DMS114 treated with DMSO at 0.1 percent for 48 hours (cell line): ENCODE data around the gene SGK2.

Experiments used
- DNase-seq: peaks from one replicate; lab custom pipeline; 2025; ENCODE audit not compliant: unreplicated experiment; lab: John Stamatoyannopoulos, UW

The SGK2 gene

DNA sequence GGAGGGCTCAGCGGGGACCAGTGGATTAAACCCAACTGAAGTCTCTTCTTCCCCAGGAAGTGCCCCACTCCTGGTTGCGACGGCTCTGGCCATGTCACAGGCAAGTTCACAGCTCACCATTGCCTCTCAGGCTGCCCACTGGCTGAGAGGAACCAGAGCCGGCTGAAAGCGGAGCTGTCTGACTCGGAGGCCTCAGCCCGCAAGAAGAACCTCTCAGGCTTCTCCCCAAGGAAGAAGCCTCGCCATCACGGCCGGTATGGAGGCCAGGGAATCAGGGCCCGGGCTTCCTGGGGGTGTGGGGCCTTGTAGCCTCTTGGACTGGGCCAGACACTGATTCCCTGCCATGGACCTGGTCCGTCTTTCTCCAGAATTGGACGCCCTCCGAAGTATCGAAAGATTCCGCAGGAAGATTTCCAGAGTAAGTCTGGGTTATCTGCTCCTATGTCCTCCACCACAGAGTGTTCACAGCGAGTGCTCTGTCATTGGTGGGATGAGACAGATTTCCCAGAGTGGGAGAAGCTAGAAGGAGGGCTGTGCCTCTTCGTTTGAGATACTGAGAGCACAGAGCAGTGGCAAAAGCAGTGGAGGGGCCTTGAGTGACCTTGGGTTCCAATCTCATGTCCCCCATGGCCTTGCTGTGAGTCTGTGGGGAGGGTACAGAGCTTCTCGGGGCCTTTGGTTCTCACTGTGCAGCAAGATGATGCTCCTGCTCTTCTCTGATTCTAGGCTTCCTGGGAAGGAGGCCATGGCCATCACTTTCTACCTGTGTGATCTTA lies 22.6 kb upstream of the SGK2 start:
- DNase-seq = no peak

DNA sequence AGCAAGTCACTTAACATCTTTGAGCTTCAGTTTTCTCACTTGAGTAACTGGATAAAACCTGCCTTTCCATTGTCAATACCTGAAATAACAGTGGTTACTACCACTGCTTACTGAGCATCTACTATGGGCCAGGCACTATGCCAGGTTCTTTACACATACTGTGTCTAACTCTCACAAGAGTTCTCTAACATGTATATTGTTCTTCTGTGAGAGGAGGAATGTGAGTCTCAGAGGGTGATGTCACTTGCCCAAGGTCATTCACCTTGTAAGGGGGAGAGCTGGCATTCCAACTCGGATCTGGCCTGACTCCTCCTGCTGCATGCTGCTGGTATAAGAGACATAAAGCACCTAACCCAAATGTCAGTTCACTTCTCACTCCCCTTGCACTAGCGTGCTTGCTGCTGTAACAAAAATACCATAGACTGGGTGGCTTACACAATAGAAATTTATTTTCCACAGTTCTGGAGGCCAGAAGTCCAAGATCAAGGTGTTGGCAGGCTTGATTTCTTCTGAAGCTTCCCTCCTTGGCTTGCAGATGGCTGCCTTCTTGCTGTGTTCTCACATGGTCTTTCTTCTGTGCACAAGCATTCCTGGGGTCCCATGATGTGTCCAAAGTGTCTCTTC lies 21.9 kb upstream of the SGK2 start:
- DNase-seq = no peak

DNA sequence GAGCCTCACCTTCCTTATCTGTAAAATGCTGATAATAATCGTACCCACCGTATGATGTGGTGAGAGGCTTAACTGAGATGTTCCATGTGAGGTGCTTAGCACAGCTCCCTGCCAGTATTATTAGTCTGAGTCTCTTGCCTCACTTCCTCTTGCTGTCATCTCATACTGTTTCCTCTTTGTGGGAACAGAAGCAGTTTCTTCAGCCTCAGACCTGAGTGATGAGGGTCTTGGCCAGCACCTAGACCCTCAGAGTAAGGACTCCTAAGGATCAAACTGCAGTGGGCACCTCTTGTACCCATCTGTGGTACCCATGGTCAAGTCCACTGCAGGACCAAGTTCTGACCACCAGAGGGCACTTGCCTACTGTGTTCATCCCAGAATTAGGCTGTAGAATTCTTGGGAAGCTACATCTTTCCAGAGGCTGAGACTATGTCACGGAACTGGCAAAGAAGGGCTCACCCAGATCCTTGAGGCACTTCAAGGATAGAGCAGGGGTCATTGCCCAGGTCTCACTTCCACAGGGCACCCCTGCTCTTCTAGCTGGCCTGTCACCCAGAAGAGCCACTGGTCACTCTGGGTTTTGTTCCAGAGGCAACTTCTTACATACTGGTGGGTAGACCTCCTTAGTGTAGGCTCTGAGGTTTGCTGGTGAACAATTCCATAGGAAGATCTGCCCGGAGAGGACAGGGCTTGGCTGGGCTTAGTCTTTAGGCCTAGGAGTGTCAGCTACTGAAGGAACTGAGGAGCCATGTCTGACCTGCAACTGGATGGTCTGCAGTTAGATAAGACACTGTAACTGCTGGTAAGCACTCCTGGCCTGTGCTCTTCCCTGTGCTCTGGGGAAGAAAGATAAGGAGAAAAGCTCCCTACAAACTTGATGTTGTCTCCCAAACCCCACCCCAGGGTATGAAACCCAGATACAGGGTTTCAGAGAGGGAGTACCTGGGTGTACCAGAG lies 20.6 kb upstream of the SGK2 start:
- DNase-seq = peak; percentile 4

DNA sequence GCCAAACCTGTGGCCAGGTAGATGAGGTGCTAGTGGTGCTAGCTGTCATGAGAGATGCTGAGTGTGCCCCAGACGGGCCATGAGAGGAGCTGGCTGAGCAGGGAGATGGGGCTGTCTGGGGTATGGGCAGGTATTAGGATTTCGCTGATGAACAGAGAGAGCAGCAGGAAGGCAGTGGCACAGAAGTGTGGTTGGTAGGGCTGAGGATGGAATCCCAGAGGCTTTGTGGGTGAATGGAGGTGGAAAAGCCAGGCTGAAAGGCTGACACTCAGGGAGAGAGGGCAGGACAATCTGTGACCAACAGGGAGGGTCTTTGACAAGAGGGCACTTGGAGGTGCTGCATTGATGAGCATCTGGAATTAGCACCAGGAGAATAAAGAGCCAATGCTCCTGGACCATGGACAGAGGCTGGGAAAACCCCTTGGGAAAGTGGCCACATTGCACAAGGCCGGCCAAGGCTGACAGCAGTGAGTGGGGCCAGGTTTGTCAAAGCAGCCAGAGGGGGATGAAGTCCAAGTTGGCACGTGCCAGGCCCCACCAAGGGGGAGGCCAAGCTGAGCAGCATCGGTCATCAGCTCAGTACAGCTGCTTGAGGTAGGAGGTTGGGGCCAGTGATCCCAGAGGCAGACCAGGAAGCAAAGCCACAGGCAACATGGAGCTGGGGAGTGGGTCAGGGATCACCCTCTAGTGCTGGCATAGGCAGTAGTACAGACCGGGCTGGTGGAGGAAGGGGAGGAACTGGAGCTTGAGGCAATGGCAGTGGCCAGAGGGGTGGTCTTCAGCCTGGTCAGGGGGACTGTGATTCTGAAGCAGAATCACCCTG lies 19.7 kb upstream of the SGK2 start:
- no peak for DNase-seq

DNA sequence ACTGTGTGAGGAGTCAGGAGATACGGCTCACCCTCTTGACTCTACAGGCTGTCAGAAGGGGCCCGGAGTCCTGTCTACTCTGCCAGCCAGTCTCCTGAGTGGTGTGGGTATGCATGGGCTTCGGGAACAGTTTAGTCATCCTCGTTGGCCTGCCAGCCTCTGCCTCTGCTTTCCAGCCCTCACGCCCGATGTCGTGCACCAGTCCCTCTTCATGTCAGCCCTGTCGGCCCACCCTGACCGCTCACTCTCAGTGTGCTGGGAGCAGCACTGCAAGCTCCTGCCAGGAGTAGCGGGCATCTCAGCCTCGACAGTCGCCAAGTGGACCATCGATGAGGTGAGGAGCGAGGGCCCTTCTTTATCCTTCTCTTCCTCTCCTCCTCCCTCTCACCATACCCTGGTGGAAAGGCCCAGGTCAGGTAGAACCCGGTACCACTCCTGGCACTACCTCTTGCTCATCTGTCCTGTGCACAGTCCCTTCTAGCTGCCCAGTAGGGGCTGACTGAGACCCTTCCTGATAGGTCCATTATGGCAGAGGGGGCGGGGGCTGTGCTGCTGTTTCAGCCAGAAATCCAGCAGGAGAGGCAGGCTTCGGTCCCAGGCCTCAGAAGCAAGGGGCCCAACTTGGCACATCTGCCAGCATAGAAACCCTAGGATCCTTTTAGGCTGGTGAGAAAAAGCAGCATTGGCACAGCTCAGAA lies 18.7 kb upstream of the SGK2 start:
- no peak for DNase-seq

DNA sequence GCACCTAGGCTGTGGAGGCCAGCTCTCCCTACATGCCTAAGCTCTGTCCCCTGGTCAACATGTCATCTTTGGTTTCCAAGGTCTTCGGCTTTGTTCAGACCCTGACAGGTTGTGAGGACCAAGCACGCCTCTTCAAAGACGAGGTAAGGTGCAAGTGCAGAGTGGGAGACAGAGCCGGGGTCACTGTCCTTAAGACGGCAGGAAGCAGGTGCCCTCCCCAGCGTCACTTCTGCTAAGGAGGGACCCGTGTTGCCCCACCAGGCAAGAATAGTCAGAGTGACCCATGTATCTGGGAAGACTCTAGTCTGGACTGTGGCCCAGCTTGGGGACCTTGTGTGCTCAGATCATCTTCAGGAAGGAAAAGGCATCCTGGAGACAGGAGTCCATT lies 18.2 kb upstream of the SGK2 start:
- DNase-seq = no peak

DNA sequence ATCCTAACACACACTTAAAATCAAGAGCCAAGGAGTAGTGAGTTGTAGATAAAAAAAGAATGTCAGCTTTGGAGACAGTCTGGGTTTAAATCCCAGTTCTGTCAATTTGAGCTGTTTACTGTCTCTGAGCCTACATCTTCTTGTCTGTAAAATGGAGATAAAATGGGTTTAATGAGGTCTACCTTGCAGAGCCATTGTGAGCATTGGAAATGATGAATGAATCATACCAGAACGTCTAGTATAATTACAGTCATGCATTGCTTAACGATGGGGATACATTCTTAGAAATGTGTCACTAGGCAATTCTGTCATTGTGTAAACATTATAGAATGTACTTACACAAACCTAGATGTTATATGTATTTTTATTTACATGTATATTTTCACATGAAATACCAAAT lies 17.6 kb upstream of the SGK2 start:
- no peak for DNase-seq

DNA sequence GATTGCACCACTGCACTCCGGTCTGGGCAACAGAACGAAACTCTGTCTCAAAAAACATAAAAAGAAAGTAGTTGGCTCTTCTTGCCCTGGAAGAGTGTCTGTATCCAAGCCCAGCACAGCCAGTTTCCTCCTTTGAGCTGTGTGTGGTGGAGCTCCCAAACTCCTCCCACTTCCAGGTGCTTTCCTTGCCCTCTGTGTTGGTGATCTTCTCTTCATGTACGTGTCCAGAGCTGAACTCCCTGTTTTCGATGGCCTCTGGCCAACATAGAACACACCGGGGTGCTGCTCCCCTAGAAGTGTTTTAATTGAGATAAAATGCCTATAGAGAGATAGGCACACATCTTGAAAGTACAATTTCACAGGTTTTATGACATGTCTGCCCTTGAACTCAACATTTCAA lies 16.7 kb upstream of the SGK2 start:
- DNase-seq = no peak

DNA sequence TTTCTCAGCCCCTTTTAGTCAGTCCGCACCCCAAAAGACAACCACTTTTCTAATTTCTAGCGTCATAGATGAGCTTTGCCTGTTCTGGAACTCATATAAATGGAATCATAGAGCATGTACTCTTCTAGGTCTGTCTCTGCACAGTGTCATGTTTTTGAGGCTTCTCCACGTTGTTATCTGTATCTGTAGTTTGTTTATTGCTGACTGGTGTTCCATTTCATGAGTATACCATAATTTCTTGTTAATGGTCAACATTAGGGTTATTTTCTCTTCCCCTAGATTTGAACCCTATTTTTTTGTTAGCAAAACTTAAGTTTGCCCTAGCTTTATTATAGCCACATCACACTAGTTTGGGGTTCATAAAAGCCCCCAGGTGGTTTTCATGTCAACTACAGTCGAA lies 16.2 kb upstream of the SGK2 start:
- DNase-seq = no peak

DNA sequence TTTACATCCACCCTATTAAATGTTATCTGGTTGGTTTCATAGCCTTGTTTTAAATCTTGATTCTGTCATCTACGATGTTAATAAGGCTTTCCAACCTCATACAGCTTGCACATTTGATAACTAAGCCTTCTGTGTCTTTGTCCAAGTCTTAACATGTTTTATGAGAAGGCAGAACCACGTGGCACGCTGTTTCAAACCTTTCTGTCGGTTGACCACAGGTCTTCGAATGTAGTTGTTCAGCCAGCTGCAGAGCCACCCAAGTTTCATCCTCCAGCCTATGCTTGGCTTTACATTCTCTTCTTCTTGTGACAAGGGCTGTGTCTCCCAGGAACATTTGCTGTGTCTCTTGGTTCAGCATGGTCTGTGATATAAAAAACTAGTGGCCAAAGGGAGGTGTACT lies 15.7 kb upstream of the SGK2 start:
- no peak for DNase-seq

DNA sequence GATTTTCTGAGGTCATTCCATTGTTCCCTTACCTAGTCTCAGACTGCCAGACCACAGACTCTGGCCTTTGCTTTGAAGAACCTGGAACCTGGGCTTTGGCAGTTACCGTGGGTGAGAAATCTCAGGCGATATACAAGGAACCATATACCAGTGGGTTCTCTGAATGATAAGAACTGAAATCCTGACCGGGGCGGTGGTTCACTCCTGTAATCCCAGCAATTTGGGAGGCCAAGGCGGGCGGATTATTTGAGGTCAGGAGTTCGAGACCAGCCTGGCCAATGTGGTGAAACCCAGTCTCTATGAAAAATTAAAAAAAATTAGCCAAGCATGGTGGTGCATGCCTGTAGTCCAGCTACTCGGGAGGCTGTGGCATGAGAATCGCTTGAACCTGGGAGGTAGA lies 14.3 kb upstream of the SGK2 start:
- DNase-seq = no peak

DNA sequence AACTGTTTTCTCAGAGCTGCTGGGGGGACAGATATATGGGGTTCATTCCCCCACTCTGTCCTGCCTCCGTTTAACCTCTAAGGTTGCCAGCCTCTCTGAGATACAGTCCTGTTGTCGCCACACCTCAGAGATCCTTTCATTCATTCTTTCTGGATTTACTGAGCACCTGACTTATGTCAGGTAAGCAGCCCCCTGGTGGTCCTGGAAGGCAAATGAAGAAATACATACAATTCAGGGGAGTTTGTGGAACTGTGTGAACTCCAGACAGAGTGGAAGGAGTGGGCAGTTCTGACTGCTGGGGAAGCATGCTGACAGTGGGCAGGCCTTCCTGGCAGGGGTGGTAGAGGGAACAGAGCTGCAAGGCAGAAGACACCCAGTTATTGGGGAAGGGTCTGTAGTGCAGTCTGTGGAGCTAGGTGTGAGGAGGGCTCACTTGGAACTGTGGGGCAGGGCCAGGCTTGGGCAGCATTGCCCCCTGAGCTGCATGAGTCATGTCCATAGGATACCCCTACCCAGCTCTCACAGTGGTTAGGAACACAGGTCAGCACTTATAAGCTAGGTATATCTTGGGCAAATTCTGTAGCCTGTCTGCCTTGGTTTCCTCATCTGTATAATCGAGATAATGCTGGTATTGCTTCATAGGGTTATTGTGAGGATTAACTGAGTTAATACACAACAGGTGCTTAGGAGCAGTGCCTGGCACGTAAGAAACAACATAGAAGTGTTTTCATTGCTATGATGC lies 12.8 kb upstream of the SGK2 start:
- no peak for DNase-seq

DNA sequence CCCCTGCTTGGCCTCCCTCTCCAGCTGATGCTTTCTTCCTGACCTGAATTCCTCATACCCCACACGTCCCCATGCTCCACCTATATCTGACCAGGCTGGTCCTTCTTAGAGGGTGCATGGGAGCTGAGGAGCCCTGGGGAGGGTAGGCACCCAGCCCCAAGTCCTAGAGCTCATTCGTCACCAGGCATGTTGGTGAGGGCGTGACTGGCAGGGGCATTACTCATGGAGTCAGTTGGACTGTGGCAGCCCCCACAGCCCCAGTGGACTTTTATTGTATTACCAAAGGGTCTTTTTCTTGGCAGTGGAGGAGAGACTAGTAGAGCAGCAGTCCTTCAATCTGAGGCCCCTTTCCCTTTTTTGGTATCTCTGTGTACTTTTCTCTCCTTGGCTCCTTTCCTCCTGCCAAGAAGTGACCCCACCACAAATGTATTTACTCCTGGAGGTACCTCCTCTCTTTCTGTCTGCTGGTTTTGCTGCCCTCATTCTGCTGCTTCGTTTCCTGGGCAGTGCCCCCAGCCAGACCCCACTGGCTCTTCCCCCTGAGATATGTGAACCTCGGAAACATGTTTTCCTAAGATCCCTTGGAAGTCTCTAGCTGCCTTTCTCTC lies 10.4 kb upstream of the SGK2 start:
- DNase-seq = no peak

DNA sequence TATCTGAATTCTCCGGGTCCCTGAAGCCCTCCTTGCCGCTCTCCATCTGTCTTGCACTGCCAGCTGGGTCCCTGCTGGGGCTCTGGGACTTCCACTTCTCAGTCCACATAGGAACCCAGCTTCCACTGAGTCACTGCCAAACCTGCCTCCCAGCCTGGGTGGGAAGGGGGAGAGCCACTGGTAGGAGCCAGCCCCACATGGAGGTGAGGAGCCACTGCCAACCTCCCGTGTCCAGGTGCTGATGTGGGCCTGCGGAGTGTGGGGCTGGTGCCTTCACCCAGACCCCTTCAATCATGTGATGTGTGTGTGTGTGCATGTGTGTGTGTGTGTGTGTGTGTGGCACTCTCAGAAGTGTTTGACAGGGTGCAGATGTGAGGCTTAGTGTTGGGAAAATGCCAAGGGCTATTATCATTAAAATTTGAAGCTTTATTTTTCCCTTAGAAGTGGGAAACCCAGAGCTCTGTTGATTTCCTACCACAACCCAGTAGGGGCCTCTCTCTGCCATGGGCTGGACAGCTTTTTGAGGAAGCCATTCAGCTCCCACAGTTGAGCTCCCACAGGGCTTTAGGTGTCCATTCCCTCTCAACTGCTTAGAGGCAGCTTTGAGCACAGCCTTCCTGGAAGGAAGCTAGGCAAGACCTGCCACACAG lies 9.3 kb upstream of the SGK2 start:
- no peak for DNase-seq

DNA sequence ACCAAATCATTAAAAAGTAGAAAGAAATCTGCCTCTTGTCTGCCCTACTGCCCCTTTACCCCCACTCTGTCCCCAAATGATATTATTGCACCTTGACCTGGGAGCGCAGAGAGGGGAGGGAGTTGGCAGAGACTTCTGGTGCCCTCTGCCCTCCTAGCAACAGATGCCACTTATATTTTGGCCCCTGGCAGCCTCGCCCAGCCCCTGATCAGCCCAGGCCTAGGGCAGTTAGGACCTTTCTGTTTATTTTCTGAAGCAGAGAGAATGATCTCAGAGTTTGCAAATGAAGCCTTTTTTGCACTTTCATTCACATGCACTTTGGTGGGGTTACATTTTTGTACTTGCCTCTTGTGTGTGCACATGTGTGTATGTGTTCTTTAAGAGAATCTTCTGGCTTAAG lies 8.4 kb upstream of the SGK2 start:
- no peak for DNase-seq

DNA sequence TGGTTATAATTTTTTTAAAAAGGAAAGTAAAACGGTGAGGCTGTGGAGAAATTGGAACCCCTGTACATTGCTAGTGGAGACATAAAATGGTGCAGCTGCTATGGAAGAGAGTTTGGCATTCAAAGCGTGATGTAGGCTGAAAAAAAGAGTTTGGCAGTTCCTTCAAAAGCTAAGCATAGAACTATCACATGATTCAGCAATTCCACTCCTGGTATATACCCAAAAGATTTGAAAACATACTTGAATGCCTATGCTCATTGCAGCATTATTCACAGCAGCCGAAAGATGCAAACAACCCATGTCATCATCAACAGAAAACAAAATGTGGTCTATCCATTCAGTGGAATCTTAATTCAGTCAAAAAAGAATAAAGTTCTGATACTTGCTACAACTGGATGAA lies 4.5 kb upstream of the SGK2 start:
- no peak for DNase-seq

DNA sequence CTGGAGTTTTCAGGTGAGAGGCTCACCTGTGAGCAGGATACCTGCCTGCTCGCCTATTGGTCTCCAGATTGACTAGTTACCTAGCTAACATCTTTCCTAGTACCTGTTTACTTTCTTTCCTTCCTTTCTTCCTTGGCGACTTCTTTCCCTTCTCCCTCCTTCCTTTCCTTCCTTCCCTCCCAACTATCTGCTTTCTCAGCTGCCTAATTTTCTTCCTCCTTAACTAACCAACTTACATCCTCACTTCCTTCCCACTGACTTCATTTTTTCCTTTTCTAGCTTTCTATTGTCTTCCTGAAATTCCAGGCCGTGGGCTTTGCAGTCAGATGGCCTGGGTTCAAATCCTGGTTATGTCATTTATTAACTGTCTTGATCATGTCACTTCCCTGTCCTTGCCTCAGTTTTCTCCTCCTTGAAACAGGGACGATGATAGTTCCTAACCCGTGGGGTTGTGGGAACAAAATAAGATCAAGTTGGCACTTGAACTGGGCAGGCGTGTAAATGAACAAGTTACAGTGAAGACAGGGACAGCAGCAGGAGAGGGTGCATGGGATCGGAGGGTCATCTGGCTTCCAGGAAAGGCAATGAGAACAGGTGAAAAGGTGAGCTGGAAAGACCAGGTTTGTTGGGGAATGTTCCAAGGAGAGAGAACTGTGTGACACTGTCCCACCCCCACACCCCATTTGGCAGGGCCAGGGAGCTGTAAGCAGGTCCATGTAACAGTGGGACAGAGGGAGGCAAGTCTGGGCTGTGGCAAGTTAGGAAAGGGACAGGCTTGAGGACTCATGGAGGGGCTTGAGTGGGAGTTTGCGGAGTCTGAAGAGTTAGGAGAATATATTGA lies 540 bp downstream of the SGK2 start:
- DNase-seq = no peak

DNA sequence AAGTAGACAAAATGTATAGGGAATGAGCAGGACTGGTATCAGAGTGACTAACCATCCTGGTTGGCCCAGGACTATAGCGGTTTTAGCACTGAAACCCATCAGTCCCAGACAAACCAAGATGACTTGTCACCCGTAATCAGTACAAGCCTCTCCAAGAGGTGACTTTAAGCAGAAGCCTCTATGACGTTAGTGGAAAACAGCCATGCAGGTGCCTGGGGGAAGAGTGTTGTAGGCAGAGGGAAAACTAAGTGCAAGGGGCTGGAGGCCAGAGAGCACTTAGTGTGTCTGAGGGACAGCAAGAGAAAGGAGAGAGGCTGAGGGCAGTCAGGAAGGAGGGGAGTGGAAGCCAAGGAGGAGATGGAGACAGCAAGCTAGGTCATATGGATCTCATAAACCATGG lies 2.1 kb downstream of the SGK2 start:
- DNase-seq = no peak
